ENCODE results near the gene ASIC2.

ASIC2 gene

DNA sequence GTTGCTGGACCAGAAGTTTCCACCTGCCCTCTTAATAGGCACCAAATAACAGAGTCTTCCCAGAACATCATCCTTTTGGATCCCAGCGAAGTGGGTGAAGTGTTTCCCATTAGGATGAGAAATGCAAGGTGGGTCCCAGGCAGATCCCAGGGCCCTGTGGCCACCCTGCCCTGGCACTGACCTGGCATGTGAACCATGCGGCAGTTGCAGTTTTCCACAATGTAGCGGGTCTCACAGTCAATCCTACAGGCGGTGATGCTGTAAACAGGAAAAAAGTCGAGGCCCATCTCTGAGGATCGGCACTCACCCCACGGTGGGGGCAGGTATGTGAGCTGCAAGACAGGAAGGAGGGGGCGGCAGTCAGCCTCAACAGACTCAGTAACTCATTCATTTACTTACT lies 265.0 kb downstream of the ASIC2 start:
- no peak for DNase-seq (ENCODE audit: low read depth in 2 of 2)
- no peak overlapping the region for H3K4me3 ChIP-seq (replicated peaks in 1 of 2; ENCODE audit: low read depth in 2 of 2, low read length in 2 of 2)
- TF ChIP-seq, protein P1, sequence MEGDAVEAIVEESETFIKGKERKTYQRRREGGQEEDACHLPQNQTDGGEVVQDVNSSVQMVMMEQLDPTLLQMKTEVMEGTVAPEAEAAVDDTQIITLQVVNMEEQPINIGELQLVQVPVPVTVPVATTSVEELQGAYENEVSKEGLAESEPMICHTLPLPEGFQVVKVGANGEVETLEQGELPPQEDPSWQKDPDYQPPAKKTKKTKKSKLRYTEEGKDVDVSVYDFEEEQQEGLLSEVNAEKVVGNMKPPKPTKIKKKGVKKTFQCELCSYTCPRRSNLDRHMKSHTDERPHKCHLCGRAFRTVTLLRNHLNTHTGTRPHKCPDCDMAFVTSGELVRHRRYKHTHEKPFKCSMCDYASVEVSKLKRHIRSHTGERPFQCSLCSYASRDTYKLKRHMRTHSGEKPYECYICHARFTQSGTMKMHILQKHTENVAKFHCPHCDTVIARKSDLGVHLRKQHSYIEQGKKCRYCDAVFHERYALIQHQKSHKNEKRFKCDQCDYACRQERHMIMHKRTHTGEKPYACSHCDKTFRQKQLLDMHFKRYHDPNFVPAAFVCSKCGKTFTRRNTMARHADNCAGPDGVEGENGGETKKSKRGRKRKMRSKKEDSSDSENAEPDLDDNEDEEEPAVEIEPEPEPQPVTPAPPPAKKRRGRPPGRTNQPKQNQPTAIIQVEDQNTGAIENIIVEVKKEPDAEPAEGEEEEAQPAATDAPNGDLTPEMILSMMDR (IDR thresholded peaks at IDR 0.05; ENCODE audit: low read depth, low read length) = no peak

DNA sequence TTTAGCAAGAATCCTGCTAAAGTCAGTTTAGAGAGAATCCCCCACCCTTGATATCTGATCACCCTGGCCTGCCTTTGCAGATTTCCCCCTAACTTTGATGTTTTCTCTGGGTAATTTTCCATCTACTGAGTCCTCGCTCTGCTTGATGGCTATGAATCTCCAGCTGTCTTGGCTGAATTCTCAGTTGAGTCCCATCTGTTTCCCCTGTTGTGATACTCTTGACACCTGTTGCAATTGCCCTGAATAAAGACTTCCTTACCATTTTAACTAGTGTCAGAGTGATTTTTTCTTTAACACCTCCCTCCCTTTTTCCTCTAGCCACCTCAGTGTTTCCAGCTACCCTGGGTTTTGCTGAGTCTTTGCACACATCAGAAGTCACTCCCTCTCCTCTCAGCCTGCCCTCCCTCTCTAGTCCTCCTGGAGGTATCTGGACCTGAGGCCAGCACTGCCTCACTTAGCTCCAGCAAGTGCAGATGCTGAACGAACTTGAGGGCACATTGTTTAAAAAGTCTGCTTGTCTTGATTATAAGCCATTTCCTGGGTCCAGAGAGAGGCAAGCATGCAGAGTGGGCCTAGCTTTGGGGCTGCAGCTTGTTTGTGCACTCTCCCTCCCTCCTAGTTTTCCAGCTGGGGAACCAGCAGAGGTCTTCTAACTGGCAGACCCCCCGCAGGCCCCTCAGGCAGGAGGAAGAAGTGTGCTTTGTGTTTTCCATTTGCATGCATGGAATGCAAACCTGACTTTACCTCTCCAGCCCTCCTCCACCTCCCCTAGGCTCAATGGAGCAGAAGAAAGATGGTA lies 268.2 kb downstream of the ASIC2 start:
- no peak overlapping the region for H3K4me3 ChIP-seq (replicated peaks in 1 of 2; ENCODE audit: low read depth in 2 of 2, low read length in 2 of 2)
- DNase-seq (ENCODE audit: low read depth in 2 of 2) = no peak
- TF ChIP-seq, protein P1 (IDR thresholded peaks at IDR 0.05; ENCODE audit: low read depth, low read length) = no peak

DNA sequence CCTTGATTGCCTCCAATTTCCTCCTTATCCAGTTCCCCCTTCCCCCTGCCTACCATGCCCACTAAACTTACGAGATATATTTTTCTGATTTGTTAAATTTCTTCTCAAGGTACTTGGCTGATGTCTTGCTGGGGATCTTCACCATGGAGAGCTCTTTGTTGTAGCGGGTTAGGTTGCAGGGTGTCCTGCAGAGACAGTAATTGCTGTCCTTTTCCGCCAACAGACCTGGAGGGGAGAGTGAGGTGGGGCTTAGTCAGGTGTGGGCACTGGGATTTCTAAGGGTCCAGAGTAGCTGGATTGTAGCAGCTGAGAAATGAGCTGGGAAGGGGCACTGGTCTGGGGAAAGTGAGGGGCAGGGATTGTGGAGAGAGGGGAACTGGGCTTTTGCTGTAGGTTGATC lies 269.3 kb downstream of the ASIC2 start:
- TF ChIP-seq, protein P1 (IDR thresholded peaks at IDR 0.05; ENCODE audit: low read depth, low read length) = no peak
- H3K4me3 ChIP-seq (replicated peaks in 1 of 2; ENCODE audit: low read depth in 2 of 2, low read length in 2 of 2) = no peak overlapping the region
- no peak for DNase-seq (ENCODE audit: low read depth in 2 of 2)

DNA sequence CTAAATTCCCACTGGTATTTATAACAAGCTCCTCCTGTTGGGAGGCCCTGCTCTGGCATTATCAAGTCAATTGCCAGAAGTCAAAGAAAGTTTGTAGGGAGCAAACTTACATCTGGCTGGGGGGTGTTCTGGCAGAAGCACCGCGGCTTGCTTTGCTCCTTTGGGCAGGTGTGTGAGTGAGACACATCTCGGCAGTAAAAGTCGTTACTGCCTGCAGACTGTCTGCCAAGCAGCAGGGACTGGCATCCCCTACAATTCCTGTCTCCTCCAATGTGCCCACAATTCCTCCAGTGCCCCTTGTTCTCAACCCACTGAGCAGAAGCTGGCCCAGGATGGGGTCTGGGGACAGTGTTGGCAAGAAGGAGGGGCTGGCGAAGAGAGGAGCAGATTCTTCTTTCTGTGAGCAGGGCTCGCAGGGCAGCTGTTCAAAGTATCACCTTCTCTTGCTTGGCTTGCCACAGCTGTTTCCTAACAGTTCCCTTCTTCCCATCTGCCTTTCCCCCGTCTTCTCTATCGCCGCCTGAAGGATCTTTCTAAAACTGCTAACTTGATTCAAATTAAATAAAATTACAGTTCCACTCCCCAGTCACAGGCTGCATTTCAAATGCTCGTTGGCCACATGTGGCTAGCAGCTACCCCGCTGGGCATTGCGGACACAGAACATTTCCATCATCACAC lies 271.2 kb downstream of the ASIC2 start:
- no peak for DNase-seq (ENCODE audit: low read depth in 2 of 2)
- TF ChIP-seq, protein P1 (IDR thresholded peaks at IDR 0.05; ENCODE audit: low read depth, low read length) = peak; percentile 16
- H3K4me3 ChIP-seq (replicated peaks in 1 of 2; ENCODE audit: low read depth in 2 of 2, low read length in 2 of 2) = no peak overlapping the region

DNA sequence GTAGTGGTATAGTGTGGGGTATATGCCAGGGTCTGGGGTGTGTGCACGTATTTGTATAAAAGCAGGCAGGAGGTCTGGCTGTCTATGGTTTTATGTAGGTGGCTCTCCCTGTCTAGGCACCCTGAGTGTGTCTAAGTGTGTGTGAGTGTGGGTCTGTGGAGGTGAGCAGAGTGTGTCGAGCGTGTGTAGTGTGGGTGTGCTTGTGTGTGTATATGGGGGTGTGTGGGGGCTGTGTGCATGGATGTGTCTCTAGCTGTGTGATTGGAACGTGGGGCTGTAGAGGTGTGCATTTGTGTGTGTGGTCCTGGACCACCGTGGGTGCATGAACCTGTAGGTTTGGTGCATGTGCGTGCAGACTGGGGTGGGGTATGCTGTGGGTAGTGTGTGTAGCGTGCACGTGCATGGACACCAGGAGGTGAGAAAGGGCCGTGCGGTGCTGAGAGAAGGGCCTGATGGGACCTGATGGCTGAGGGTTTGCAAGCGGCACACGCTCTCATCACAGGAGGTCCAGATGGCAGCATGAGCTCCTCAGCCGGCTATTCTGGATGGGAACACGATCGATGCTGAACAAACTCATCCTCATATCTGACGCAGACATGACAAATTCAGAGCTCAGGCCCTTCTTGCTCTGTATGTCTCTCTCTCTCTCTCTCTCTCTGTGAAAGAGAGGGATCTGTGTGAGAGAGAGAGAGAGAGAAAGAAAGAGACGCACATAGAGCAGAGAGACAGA lies 273.8 kb downstream of the ASIC2 start:
- TF ChIP-seq, protein P1 (IDR thresholded peaks at IDR 0.05; ENCODE audit: low read depth, low read length) = no peak
- DNase-seq (ENCODE audit: low read depth in 2 of 2) = no peak
- no peak overlapping the region for H3K4me3 ChIP-seq (replicated peaks in 1 of 2; ENCODE audit: low read depth in 2 of 2, low read length in 2 of 2)

DNA sequence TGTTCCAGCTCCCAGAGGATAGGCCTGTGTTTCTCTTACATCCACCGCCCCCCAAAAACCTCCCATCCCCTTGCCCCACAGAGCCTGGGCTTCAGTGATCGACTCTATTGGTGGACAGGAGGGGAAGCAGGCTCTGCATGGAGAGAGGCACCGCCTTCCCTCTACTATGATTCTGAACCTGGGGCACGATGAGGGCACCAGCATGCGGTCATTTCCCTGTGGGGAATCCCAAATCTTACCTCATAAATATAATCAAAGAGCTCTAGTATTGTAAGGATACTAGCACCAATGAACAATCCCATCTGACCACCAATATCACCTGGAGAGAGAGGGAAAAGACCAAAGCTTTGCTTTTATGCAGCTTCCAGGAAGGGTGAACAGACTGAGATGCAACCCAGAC lies 275.7 kb downstream of the ASIC2 start:
- no peak for DNase-seq (ENCODE audit: low read depth in 2 of 2)
- no peak overlapping the region for H3K4me3 ChIP-seq (replicated peaks in 1 of 2; ENCODE audit: low read depth in 2 of 2, low read length in 2 of 2)
- TF ChIP-seq, protein P1 (IDR thresholded peaks at IDR 0.05; ENCODE audit: low read depth, low read length) = no peak
